Liver (tissue), 9 donors: ENCODE measurements around the gene PRKCSH. TPM values are rescaled to one million over a fixed set of nuclear protein-coding genes. Genes with fewer than 3 reads are reported as not detected.

Source experiments
- DNase-seq: peaks from one replicate; pipeline ENCODE4 v3.0.0-alpha.2; 2017; ENCODE audit warnings: low spot score
- H3K27ac ChIP-seq, 2 donors: one replicate each; pipeline ENCODE4 v1.7.0; 2013; ENCODE audit warnings: inconsistent platforms in 2 of 2, low read length in 2 of 2, control low read depth in 1 of 2, low read depth in 1 of 2, mild to moderate bottlenecking in 1 of 2
- H3K27me3 ChIP-seq, 4 donors: one replicate each; pipeline versions ENCODE4 v1.6.1 to v1.7.0; 2013; ENCODE audit warnings: low read length in 3 of 4, inconsistent platforms in 1 of 4, mild to moderate bottlenecking in 1 of 4, moderate library complexity in 1 of 4; ENCODE audit not compliant: control insufficient read depth in 4 of 4, insufficient read depth in 4 of 4
- H3K36me3 ChIP-seq, 4 donors: one replicate each; pipeline versions ENCODE4 v1.6.1 to v1.7.0; 2013; ENCODE audit warnings: low read length in 3 of 4, mild to moderate bottlenecking in 3 of 4, low read depth in 1 of 4, moderate library complexity in 1 of 4; ENCODE audit not compliant: control insufficient read depth in 4 of 4, insufficient read depth in 3 of 4
- H3K4me1 ChIP-seq, 4 donors: one replicate each; pipeline versions ENCODE4 v1.6.1 to v1.7.0; 2013; ENCODE audit warnings: low read length in 3 of 4, mild to moderate bottlenecking in 3 of 4, moderate library complexity in 1 of 4; ENCODE audit not compliant: control insufficient read depth in 4 of 4, insufficient read depth in 4 of 4
- H3K4me3 ChIP-seq, 3 donors: one replicate each; pipeline versions ENCODE4 v1.6.1 to v1.7.0; 2013; ENCODE audit warnings: low read length in 3 of 3, control low read depth in 1 of 3, low read depth in 1 of 3, mild to moderate bottlenecking in 1 of 3
- H3K9ac ChIP-seq, 2 donors: one replicate each; pipeline ENCODE4 v1.7.0; 2013; ENCODE audit warnings: low read length in 2 of 2, mild to moderate bottlenecking in 2 of 2, moderate library complexity in 2 of 2, control low read depth in 1 of 2, low read depth in 1 of 2
- H3K9me3 ChIP-seq, 4 donors: one replicate each; pipeline versions ENCODE4 v1.6.1 to v1.7.0; 2013; ENCODE audit warnings: low read length in 3 of 4; ENCODE audit not compliant: control insufficient read depth in 4 of 4
- ATF3 ChIP-seq: IDR thresholded peaks from 2 replicates; pipeline ENCODE4 v1.6.1; 2016; ENCODE audit warnings: antibody characterized with exemption
- CTCF ChIP-seq: fragments of 150-350 bp; IDR thresholded peaks from 2 replicates; pipeline ENCODE4 v1.5.1; 2017; ENCODE audit warnings: improper control_type of control experiment, low read depth, low read length; ENCODE audit not compliant: missing input control
- EGR1 ChIP-seq, 2 donors: IDR thresholded peaks; 2 replicates each; pipeline ENCODE4 v1.6.1; 2016 to 2018; ENCODE audit warnings: antibody characterized with exemption in 2 of 2, low read depth in 2 of 2
- FOXA1 ChIP-seq: IDR thresholded peaks from 2 replicates; pipeline ENCODE4 v1.6.1; 2016; ENCODE audit warnings: antibody characterized with exemption
- FOXA2 ChIP-seq: IDR thresholded peaks from 2 replicates; pipeline ENCODE4 v1.6.1; 2016; ENCODE audit warnings: antibody characterized with exemption
- GABPA ChIP-seq, 2 donors: IDR thresholded peaks in 1 of 2; conservative IDR thresholded peaks in 1 of 2; 2 replicates each; pipeline ENCODE4 v1.6.1; 2016; ENCODE audit warnings: antibody characterized with exemption in 2 of 2, mild to moderate bottlenecking in 1 of 2, moderate library complexity in 1 of 2
- HNF4A ChIP-seq, 2 donors: conservative IDR thresholded peaks; 2 replicates each; pipeline ENCODE4 v1.6.1; 2016; ENCODE audit warnings: antibody characterized with exemption in 2 of 2, mild to moderate bottlenecking in 2 of 2
- HNF4G ChIP-seq: IDR thresholded peaks from 2 replicates; pipeline ENCODE4 v1.6.1; 2016; ENCODE audit warnings: antibody characterized with exemption
- JUND ChIP-seq, 2 donors: IDR thresholded peaks; 2 replicates each; pipeline ENCODE4 v1.6.1; 2016; ENCODE audit warnings: antibody characterized with exemption in 2 of 2
- MAX ChIP-seq: IDR thresholded peaks from 2 replicates; pipeline ENCODE4 v1.6.1; 2016; ENCODE audit warnings: antibody characterized with exemption
- NR2F2 ChIP-seq: IDR thresholded peaks from 2 replicates; pipeline ENCODE4 v1.6.1; 2016; ENCODE audit warnings: antibody characterized with exemption
- RAD21 ChIP-seq, 2 donors: IDR thresholded peaks; 2 replicates each; pipeline ENCODE4 v1.6.1; 2016; ENCODE audit warnings: antibody characterized with exemption in 2 of 2, mild to moderate bottlenecking in 2 of 2
- REST ChIP-seq: IDR thresholded peaks from 2 replicates; pipeline ENCODE4 v1.6.1; 2016; ENCODE audit warnings: antibody characterized with exemption, mild to moderate bottlenecking
- RXRA ChIP-seq, 2 donors: IDR thresholded peaks; 2 replicates each; pipeline ENCODE4 v1.6.1; 2017 to 2018; ENCODE audit warnings: antibody characterized with exemption in 2 of 2, mild to moderate bottlenecking in 1 of 2
- SP1 ChIP-seq: IDR thresholded peaks from 2 replicates; pipeline ENCODE4 v1.6.1; 2018; ENCODE audit warnings: antibody characterized with exemption, mild to moderate bottlenecking
- TAF1 ChIP-seq: conservative IDR thresholded peaks from 2 replicates; pipeline ENCODE4 v1.6.1; 2016; ENCODE audit warnings: antibody characterized with exemption, mild to moderate bottlenecking
- YY1 ChIP-seq: IDR thresholded peaks from 2 replicates; pipeline ENCODE4 v1.6.1; 2016; ENCODE audit warnings: antibody characterized with exemption, mild to moderate bottlenecking
- ZBTB33 ChIP-seq: IDR thresholded peaks from 2 replicates; pipeline ENCODE4 v1.6.1; 2016; ENCODE audit warnings: antibody characterized with exemption
- WGBS: extraction: QIAGEN DNeasy Blood & Tissue Kit; methylation state at CpG from one replicate; pipeline ENCODE4 v1.1.7; 2013; 5-methylcytosine and 5-hydroxymethylcytosine counted together
- polyA plus RNA-seq, 2 donors: library from polyadenylated mRNA; stranded (reverse) in 1 of 2; unstranded in 1 of 2; fragments of 200-250 nt in 1 of 2; fragments of >200 nt in 1 of 2; fragmentation: Nextera tagmentation in 1 of 2; extraction: Ambion mirVana in 1 of 2; gene quantifications; one replicate each; pipeline versions ENCODE4 v1.2.1 to v1.2.3, GENCODE V29; 2013 to 2015
- total RNA-seq, 2 donors: library from RNA; depleted of rRNA; stranded (reverse); fragments of >200 nt; gene quantifications; one replicate each; pipeline ENCODE4 v1.2.3, GENCODE V29; 2014
- donor health status: healthy.
- donor health status: healthy.
- donor health status: healthy.
- donor health status: healthy.
- donor health status: healthy.

Gene PRKCSH
- total and polyA plus RNA-seq, 4 donors: 42.9 to 165 (median 78.3) TPM

- Histone ChIP-seq H3K27ac (no peak overlapping the region), H3K36me3 (peaks cover 0 to 5% (median 0%) of the 10 kb centered on the region in 4 donors), H3K4me1 (peaks cover 11 to 36% (median 28%) of the 10 kb centered on the region in 4 donors), H3K27me3 (peaks cover 0 to 3% (median 0%) of the 10 kb centered on the region in 4 donors), H3K9me3 (no peaks in the 10 kb centered on the region), H3K9ac (no peak overlapping the region), H3K4me3 (no peak overlapping the region)
- TF ChIP-seq RAD21 (IDR thresholded peaks at IDR 0.05): no peak
- TF ChIP-seq HNF4A (conservative IDR thresholded peaks at IDR 0.05): no peak
- no peak for TF ChIP-seq GABPA (IDR thresholded peaks at IDR 0.05 in 1 of 2, conservative IDR thresholded peaks at IDR 0.05 in 1 of 2)
- 96% methylated on average over 45 of the region's 45 CpGs for WGBS
- no peak for DNase-seq
Observed at GRCh38 chr19:11486661-11487503, 51.4 kb downstream of the PRKCSH start.

GRCh38 chr19:11489378-11489777, 53.9 kb downstream of the PRKCSH start:
- H3K4me1 ChIP-seq: peaks cover 8 to 29% (median 24%) of the 10 kb centered on the region in 4 donors
- TF ChIP-seq MAX (no peak), ATF3 (no peak), CTCF (no peak), JUND (IDR thresholded peaks at IDR 0.05) (no peak), REST (no peak), FOXA2 (no peak), YY1 (no peak), RAD21 (IDR thresholded peaks at IDR 0.05) (no peak), HNF4A (conservative IDR thresholded peaks at IDR 0.05) (no peak), GABPA (IDR thresholded peaks at IDR 0.05 in 1 of 2, conservative IDR thresholded peaks at IDR 0.05 in 1 of 2) (no peak), HNF4G (no peak), ZBTB33 (no peak), EGR1 (IDR thresholded peaks at IDR 0.05; ENCODE audit: low read depth in 2 of 2) (no peak), RXRA (IDR thresholded peaks at IDR 0.05) (no peak), FOXA1 (no peak), SP1 (no peak), NR2F2 (no peak), TAF1 (no peak)
- H3K9me3 ChIP-seq: no peaks in the 10 kb centered on the region
- H3K36me3 ChIP-seq: no peaks in the 10 kb centered on the region
- H3K9ac ChIP-seq: no peak overlapping the region
- H3K4me3 ChIP-seq: no peak overlapping the region
- no peaks in the 10 kb centered on the region for H3K27me3 ChIP-seq
- WGBS: 98% methylated on average over 7 of the region's 7 CpGs
- H3K27ac ChIP-seq: no peak overlapping the region
- DNase-seq: no peak
